Stimulated activated CD8-positive, alpha-beta memory T cell treated with anti-CD3 and anti-CD28 coated beads, Interleukin-2, amount 100 ng/mL, for 1 hour (primary cell): ENCODE measurements around the gene TGFBR1.
A peak's percentile ranks its signal among the peaks of the same experiment; 100 is the strongest.

Source experiments
- DNase-seq, 2 donors: peaks; one replicate each; pipeline ENCODE4 v3.0.0-alpha.2; 2020; ENCODE audit warnings: low read depth in 2 of 2

Gene TGFBR1

DNA sequence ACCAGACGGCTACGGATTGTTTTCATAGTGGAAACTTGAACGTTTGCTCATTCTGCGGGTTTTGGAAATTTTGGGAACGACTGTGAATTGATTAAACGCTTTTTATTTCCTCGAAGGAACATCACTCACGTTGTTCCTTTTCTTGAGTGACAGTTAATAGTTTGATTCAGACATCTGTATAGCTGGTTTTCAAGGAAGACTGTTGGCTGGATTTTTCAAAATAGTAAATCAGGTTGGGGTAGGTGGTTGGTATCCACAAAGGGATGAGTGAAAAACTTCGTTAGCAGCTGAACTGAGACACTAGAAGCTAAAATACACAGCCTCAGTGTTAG is 1.1 kb downstream of the TGFBR1 start:
- DNase-seq: no peak

GRCh38 chr9:99107421-99107820 is 2.5 kb downstream of the TGFBR1 start:
- no peak for DNase-seq

DNA sequence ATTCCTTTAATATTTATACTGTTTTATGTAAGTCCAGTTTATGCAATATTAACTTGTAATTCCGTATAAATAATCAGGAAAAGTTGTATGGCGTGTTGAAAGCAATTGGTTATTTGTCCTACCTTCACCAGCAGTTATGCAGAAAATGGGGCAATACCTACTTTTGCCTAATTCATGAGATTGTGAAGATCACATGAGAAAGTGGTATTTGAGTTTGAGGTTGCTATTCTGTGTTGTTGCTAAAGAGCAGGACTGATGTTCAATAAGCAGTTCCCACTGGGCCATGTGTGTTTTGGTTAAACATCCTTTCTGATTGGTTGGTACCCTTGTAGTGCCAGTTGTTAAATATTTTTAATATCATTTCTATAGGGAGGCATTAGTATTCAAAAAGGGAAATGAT is 3.2 kb downstream of the TGFBR1 start:
- no peak for DNase-seq

DNA sequence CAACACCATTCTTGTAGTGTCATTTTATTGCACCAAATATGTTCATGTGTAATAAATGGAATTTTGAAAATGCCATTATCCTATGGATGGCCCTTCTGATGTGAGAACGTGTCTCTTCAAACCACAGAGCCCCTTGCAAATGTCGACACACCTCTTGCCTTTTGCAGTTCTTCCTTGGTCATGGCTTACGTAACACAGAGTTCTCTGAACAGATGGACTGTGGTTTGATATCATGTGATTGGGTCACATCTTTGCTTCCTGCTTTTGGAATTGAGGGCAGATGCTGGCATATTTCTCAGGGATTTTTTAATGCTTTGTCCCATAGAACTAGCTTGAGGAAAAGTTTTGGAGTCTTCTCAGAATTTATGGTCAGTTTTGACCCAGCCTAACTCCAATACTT is 4.6 kb downstream of the TGFBR1 start:
- no peak for DNase-seq

DNA sequence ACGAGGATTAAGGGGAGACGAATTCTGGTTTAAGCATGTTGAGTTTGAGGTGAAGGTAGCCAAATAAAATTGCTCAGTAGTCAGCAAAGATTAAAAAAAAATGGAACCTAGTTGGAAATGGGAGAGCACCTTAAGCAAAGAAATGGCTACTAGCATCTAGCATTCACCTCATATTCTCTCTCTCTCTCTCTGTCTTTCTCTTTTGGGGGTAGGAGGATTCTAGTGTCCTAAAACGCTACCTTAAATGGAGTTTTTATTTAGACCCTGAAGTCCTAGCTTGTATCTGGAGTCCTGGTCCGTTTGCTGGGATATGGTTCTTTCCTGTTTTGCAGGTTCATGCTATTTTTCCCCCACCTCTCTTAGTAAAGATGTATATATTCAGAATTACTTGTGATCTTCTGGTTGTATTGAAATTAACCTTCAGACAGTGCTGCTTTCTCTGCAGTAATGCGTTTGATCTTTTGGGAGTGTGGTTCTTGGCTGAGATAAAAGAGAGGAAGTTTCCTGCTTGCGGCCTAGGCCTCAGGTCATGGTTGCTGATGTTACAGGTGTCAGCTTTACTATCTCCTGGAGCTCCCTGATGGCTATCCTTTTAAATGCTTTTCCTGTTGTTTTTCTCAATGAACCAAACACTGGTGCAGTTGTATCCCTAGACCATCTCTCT is 8.0 kb downstream of the TGFBR1 start:
- DNase-seq: no peak

DNA sequence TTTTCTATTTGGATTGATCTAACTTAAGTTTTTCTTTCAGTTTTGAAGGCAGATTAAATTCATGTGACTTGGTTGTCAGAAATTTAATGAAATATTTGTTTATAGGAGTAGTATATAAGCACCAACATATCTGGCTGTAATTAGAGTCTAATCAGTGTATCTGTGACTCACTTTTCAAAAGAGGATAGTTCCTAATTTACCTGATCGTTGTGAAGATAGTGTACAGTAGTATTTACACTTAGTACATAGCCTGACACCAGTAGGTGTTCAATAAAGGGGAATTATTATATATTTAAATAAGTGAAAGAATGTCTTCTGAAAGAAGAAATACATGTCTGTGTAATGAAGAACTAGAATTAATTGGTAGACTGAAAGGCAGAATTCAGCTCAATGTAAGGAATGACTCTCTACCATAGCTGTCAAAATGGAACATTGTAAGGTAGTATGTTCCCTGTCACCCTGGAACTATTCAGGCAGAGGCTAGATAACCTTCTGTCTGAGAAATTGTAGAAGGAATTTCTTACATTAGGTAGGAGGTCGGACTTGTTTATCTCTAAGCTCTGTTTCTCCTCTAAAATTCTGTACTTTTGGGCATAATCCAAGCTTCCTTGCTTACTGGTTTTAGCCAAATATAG is 8.6 kb downstream of the TGFBR1 start:
- no peak for DNase-seq

GRCh38 chr9:99114049-99114440 is 9.1 kb downstream of the TGFBR1 start:
- DNase-seq: no peak

- DNase-seq: no peak
These were observed 10.1 kb downstream of the TGFBR1 start for GRCh38 chr9:99114846-99115500.

GRCh38 chr9:99116003-99116411 is 11.1 kb downstream of the TGFBR1 start:
- DNase-seq: no peak

GRCh38 chr9:99118782-99119466 is 14.0 kb downstream of the TGFBR1 start:
- peak in 1 of 2 donors; percentile 20 for DNase-seq

DNA sequence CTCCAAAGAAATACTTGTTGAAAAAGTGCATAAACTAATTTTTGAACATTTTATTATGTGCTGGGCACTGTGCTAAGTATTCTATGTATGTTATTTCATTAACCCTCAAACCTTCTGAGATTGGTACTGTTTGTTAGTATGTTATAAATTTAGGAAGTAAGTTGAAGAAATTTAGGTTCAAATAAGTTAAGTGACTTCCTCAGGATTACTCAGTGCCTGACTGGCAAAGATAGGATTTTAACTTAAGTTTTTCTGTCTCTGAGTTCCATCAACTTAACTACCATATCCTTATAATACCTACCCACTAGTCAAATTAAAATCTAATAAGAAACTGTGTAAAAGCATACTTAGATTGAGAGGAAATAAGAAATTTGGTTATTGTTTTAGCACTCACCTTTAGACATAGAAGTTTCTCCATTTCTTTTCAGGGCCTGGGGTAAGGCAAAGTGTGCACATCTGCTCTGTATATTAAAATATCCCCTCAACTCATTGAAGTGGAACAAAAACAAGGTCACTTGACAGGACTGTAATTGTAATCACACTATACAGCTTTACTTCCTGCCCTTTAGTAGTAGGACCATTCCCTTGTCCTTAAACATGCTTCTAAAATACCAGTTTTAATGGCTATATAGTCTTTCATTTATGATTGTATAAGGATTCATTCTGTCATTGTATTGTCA is 15.2 kb downstream of the TGFBR1 start:
- no peak for DNase-seq

GRCh38 chr9:99121604-99122003 is 16.7 kb downstream of the TGFBR1 start:
- DNase-seq: no peak

GRCh38 chr9:99124534-99125255 is 19.8 kb downstream of the TGFBR1 start:
- no peak for DNase-seq

GRCh38 chr9:99125446-99125845 is 20.5 kb downstream of the TGFBR1 start:
- no peak for DNase-seq

DNA sequence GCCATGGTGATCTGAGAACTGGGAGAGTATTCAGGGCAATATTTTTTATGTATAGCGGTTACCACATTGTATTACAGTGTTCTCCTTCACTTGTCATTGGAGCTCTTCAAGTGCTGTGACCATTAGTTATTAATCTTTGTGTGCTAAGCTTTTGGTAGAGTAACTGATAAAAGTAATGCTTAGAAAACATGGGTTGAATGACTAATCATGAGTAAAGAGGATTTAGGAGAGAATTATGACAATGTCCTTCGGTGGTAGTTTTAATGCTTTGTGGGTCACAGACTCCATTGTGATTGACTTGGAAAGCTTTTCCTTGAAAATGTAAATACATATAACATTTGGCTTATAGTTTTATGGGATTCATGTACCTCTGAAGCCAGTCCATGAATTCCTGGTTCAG is 21.4 kb downstream of the TGFBR1 start:
- no peak for DNase-seq

- DNase-seq: no peak
These were observed 22.6 kb downstream of the TGFBR1 start for GRCh38 chr9:99127356-99128132.

DNA sequence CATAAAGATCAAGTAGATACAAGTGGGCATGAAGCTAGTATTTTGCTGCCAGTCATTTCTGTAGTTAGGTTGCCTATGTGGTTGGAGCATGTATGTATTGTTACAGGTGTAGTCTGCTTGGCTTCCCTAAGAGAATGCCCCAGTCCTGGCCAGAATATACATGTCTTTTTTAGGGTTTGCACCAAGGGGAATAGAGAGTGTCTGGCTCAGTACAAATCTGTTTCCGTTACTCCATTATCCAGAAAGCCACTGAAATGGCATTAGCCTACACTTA is 23.2 kb downstream of the TGFBR1 start:
- DNase-seq: no peak

DNA sequence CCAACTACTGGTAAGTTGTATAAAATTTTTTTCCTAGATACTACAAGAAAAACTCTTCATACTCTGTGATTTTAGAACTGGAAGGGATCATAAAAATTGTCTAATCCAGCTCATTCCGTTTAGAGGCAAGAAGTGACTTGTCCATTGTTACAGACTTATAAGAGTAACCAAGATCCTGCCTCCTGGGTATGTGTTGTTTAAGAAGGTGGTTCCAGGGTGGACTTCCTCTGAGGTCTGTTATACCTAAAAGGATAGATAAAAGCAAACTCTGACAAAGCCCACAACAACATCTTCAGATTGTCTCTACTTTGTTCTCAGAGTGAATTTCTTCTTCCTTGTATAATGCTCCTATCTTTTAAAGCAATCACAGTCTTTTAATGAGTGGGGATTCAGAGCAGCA is 24.2 kb downstream of the TGFBR1 start:
- no peak for DNase-seq

DNA sequence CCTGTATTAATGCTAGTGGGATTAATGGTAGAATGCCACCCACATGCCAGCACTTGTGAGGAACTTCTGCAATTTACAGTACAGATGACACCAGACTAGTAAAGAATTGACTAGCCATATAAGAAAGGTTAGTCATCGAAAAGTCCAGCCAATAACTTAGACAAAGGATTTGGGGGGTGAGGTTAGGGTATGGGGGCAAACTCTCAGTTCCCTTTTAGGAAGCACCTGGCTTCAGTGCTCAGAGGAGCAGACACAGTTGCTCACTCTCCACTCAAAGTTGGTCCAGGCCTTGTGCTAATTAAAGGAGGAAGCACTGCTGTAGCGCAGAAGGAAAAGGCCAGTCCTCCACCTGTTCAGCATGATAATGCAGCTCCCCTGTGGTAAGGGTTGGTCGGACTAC is 25.2 kb downstream of the TGFBR1 start:
- no peak for DNase-seq

GRCh38 chr9:99133145-99133544 is 28.2 kb downstream of the TGFBR1 start:
- no peak for DNase-seq

DNA sequence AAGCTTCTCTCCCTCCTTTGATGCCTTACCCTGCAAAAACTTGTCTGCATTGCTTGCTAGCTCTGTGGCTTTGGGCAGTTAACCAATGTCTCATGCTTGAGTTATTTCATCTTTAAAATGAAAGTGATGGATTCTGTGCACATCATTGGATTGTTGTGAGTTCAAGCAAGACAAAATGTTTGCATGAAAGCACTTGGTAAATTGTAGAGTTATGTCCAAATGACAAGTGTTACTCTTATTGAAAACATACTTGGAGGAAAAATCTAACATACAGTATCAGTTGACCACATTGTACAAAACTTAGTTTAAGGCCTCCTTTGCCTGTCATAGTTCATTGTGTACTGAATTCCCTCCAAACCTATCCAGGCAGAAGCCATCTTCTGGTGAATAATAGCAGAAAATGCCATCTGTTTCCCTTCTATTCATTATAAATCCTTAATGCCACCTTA is 30.0 kb downstream of the TGFBR1 start:
- DNase-seq: no peak
